ENCODE measurements around the gene LPCAT1.
"Not testable (repeated sequence)": the region's sequence is repeated elsewhere in the genome, so short reads cannot be mapped to it uniquely, and the experiment has no call there.

Gene LPCAT1

GRCh38 chr5:1464511-1464910 is 59.2 kb downstream of the LPCAT1 start:
- DNase-seq (ENCODE audit: low read depth) = no peak

- DNase-seq (ENCODE audit: low read depth) = no peak
Observed at GRCh38 chr5:1464096-1464446, 59.7 kb downstream of the LPCAT1 start.

GRCh38 chr5:1463326-1464095 is 60.2 kb downstream of the LPCAT1 start:
- no peak for DNase-seq (ENCODE audit: low read depth)

GRCh38 chr5:1462358-1462757 is 61.4 kb downstream of the LPCAT1 start:
- no peak for DNase-seq (ENCODE audit: low read depth)

GRCh38 chr5:1461396-1461795 is 62.4 kb downstream of the LPCAT1 start:
- no peak for DNase-seq (ENCODE audit: low read depth)

GRCh38 chr5:1460054-1460682 is 63.6 kb downstream of the LPCAT1 start:
- DNase-seq (ENCODE audit: low read depth) = no peak

- not testable (repeated sequence) for DNase-seq (ENCODE audit: low read depth)
Observed at GRCh38 chr5:1459435-1459834, 64.3 kb downstream of the LPCAT1 start.

GRCh38 chr5:1456110-1456881 is 67.5 kb downstream of the LPCAT1 start:
- DNase-seq (ENCODE audit: low read depth) = not testable (repeated sequence)

- DNase-seq (ENCODE audit: low read depth) = no peak
Observed at GRCh38 chr5:1453613-1454012, 70.1 kb downstream of the LPCAT1 start.

- DNase-seq (ENCODE audit: low read depth) = no peak
Observed at GRCh38 chr5:1449081-1449630, 74.6 kb downstream of the LPCAT1 start.

GRCh38 chr5:1448511-1449011 is 75.2 kb downstream of the LPCAT1 start:
- no peak for DNase-seq (ENCODE audit: low read depth)

GRCh38 chr5:1447671-1448361 is 75.9 kb downstream of the LPCAT1 start:
- DNase-seq (ENCODE audit: low read depth) = no peak

- no peak for DNase-seq (ENCODE audit: low read depth)
Observed at GRCh38 chr5:1446602-1447343, 77.0 kb downstream of the LPCAT1 start.

GRCh38 chr5:1445689-1446601 is 77.8 kb downstream of the LPCAT1 start:
- DNase-seq (ENCODE audit: low read depth) = no peak

- DNase-seq (ENCODE audit: low read depth) = no peak
Observed at GRCh38 chr5:1445313-1445688, 78.5 kb downstream of the LPCAT1 start, which contains the start of gene SLC6A3. SLC6A3 (minus strand) TSS chr5:1445440; CDS start chr5:1443197, 2,243 bp downstream.

GRCh38 chr5:1444361-1445189 is 79.2 kb downstream of the LPCAT1 start:
- DNase-seq (ENCODE audit: low read depth) = no peak

- no peak for DNase-seq (ENCODE audit: low read depth)
Observed at GRCh38 chr5:1443991-1444360, 79.8 kb downstream of the LPCAT1 start.

- DNase-seq (ENCODE audit: low read depth) = no peak
Observed at GRCh38 chr5:1443171-1443570, 80.6 kb downstream of the LPCAT1 start.
